Endothelial cell of umbilical vein (primary cell): ENCODE measurements around the gene ANKRD44. TPM values are rescaled to one million over a fixed set of nuclear protein-coding genes. Genes with fewer than 3 reads are reported as not detected.

Experiments
- BruUV-seq: library from RNA; stranded (reverse); fragments of 400-500 nt; replicated peaks from 2 replicates; lab custom pipeline; 2021; lab: Mats Ljungman, UMichigan
- CTCF ChIA-PET: fragments of 300-600, 350-600 bp; sonication (Branson Sonifier 250); formaldehyde crosslinking; loops from one replicate; lab custom pipeline; 2021; ENCODE audit warnings: antibody characterized with exemption, inconsistent platforms; lab: Charles Lee
- POLR2A ChIA-PET: fragments of 300-600, 350-600 bp; sonication (Branson Sonifier 250); formaldehyde crosslinking; loops from one replicate; lab custom pipeline; 2021; ENCODE audit warnings: antibody characterized with exemption, inconsistent platforms; lab: Charles Lee
- DNase-seq: peaks from one replicate; pipeline ENCODE4 v3.0.0-alpha.2; 2011; ENCODE audit warnings: low read depth, low spot score
- FAIRE-seq: peaks from 2 replicates; lab custom pipeline; 2011; peaks lifted over from hg19 to GRCh38; lab: Jason Lieb, UNC
- H2AFZ ChIP-seq: 2 replicates; pipeline ENCODE4 v1.6.0; 2012; ENCODE audit warnings: low read depth, low read length, control low read depth, inconsistent platforms
- H3K27ac ChIP-seq: 2 replicates; pipeline ENCODE4 v1.5.1; 2011; ENCODE audit warnings: low read depth, mild to moderate bottlenecking, control low read depth, low read length, moderate library complexity; ENCODE audit not compliant: insufficient read depth
- H3K27me3 ChIP-seq, 2 experiments: 2 replicates each; pipeline versions ENCODE4 v1.6.0 to v1.6.1; 2011; ENCODE audit warnings: low read length in 2 of 2, mixed read lengths in 1 of 2; ENCODE audit not compliant: control insufficient read depth in 2 of 2, insufficient read depth in 2 of 2
- H3K36me3 ChIP-seq, 2 experiments: 2 replicates in 1 of 2; 3 replicates in 1 of 2; pipeline ENCODE4 v1.5.1; 2011; ENCODE audit warnings: low read length in 2 of 2, mild to moderate bottlenecking in 1 of 2, moderate library complexity in 1 of 2; ENCODE audit not compliant: control insufficient read depth in 2 of 2, insufficient read depth in 2 of 2; ENCODE audit errors: extremely low read depth in 1 of 2
- H3K4me1 ChIP-seq: 3 replicates; pipeline ENCODE4 v1.5.1; 2011; ENCODE audit warnings: mild to moderate bottlenecking, low read length; ENCODE audit not compliant: control insufficient read depth, insufficient read depth; ENCODE audit errors: extremely low read depth
- H3K4me2 ChIP-seq: 2 replicates; pipeline ENCODE4 v1.6.1; 2011; ENCODE audit warnings: low read length, control low read depth, mixed read lengths; ENCODE audit not compliant: insufficient read depth
- H3K4me3 ChIP-seq, 3 experiments: fragments of 200-600 bp in 1 of 3; sonication (generic), shearing (Covaris generic) in 1 of 3; replicated peaks in 1 of 3; 2 replicates each; pipeline ENCODE4 v1.5.1; 2011 to 2016; ENCODE audit warnings: control low read depth in 3 of 3, low read length in 3 of 3, mild to moderate bottlenecking in 2 of 3, inconsistent platforms in 1 of 3, low read depth in 1 of 3, moderate library complexity in 1 of 3; ENCODE audit not compliant: insufficient read depth in 1 of 3
- H3K79me2 ChIP-seq: 2 replicates; pipeline ENCODE4 v1.6.0; 2012; ENCODE audit warnings: low read length, inconsistent platforms; ENCODE audit not compliant: control insufficient read depth, insufficient read depth
- H3K9ac ChIP-seq: replicated peaks from 2 replicates; pipeline ENCODE3; 2011; ENCODE audit warnings: low read length, control low read depth; ENCODE audit not compliant: insufficient read depth; ENCODE audit errors: extremely low read depth
- H3K9me1 ChIP-seq: replicated peaks from 3 replicates; pipeline ENCODE4 v1.6.0; 2011; ENCODE audit warnings: mild to moderate bottlenecking, low read length; ENCODE audit not compliant: control insufficient read depth, insufficient read depth; ENCODE audit errors: extremely low read depth
- H3K9me3 ChIP-seq: replicated peaks from 2 replicates; pipeline ENCODE4 v1.5.1; 2012; ENCODE audit warnings: low read length, inconsistent platforms; ENCODE audit not compliant: control insufficient read depth, insufficient read depth
- H4K20me1 ChIP-seq: replicated peaks from 2 replicates; pipeline ENCODE3; 2011; ENCODE audit warnings: mild to moderate bottlenecking, low read length; ENCODE audit not compliant: control insufficient read depth, insufficient read depth; ENCODE audit errors: extremely low read depth
- CTCF ChIP-seq, 2 donors: IDR thresholded peaks; 1 replicate in 1 of 2; 2 replicates in 1 of 2; pipeline ENCODE4 v1.5.1; 2011; ENCODE audit warnings: low read length in 2 of 2, mild to moderate bottlenecking in 2 of 2, moderate library complexity in 2 of 2, control low read depth in 1 of 2, inconsistent platforms in 1 of 2, low read depth in 1 of 2; ENCODE audit not compliant: insufficient read depth in 1 of 2; ENCODE audit errors: extremely low read depth in 1 of 2
- EZH2 ChIP-seq: IDR thresholded peaks from 2 replicates; pipeline ENCODE4 v1.6.1; 2012; ENCODE audit warnings: borderline replicate concordance, low read depth, mild to moderate bottlenecking, moderate library complexity, low read length, inconsistent platforms; ENCODE audit not compliant: severe bottlenecking
- FOS ChIP-seq: IDR thresholded peaks from 2 replicates; pipeline ENCODE4 v1.6.1; 2011; ENCODE audit warnings: mild to moderate bottlenecking, low read length, moderate library complexity, borderline replicate concordance; ENCODE audit not compliant: insufficient read depth
- GATA2 ChIP-seq: IDR thresholded peaks from 2 replicates; pipeline ENCODE4 v1.7.0; 2011; ENCODE audit warnings: low read depth, mild to moderate bottlenecking, moderate library complexity, mixed read lengths, low read length; ENCODE audit not compliant: insufficient read length, insufficient read depth
- JUN ChIP-seq: IDR thresholded peaks from 2 replicates; pipeline ENCODE4 v1.6.1; 2011; ENCODE audit warnings: borderline replicate concordance, low read depth; ENCODE audit not compliant: insufficient read length, insufficient read depth
- MAX ChIP-seq: IDR thresholded peaks from 2 replicates; pipeline ENCODE4 v1.6.1; 2011; ENCODE audit not compliant: insufficient read depth, insufficient read length
- MYC ChIP-seq: IDR thresholded peaks from one replicate; pipeline ENCODE4 v1.6.1; 2011; ENCODE audit warnings: mild to moderate bottlenecking, low read depth, low read length
- POLR2A ChIP-seq: IDR thresholded peaks from 2 replicates; pipeline ENCODE4 v1.6.1; 2012; ENCODE audit warnings: low read depth, mild to moderate bottlenecking, control low read depth, low read length
- POLR2AphosphoS5 ChIP-seq: IDR thresholded peaks from 2 replicates; pipeline ENCODE4 v1.6.1; 2012; ENCODE audit warnings: low read depth, mild to moderate bottlenecking, control low read depth, low read length, moderate library complexity; ENCODE audit not compliant: insufficient read depth
- dilution Hi-C: fragments of 300-500 bp; cut with MboI; formaldehyde crosslinking; loops from one replicate; pipeline ENCODE4 v1.15.0; 2019; ENCODE audit warnings: low sequenced_read_pairs; ENCODE audit not compliant: extremely low pct_ligation_motif_present
- intact Hi-C: fragments of 100-400 bp; cut with micrococcal nuclease; formaldehyde crosslinking; loops from one replicate; pipeline ENCODE4 v1.10.0; 2022
- polyA plus RNA-seq, 4 experiments: library from polyadenylated mRNA; depleted of rRNA in 3 of 4; stranded (reverse) in 3 of 4; unstranded in 1 of 4; fragments of >200 nt; gene quantifications; 2 replicates each; pipeline versions ENCODE4 v1.2.1 to v1.2.3, GENCODE V29; 2011 to 2012; ENCODE audit warnings: missing spikeins in 1 of 4
- total RNA-seq: library from RNA; stranded (reverse); gene quantifications from 2 replicates; pipeline ENCODE4 v1.2.3, GENCODE V29; 2021

The ANKRD44 gene
- total and polyA plus RNA-seq, 2 donors (not counting 3 experiments of a cell fraction or from before 2014, with no cell fraction given), result 3.4 to 6.1 TPM

- H3K9me3 ChIP-seq, result no peaks in the 10 kb centered on the region
- no TSS peak for BruUV-seq
Measured at GRCh38 chr2:196955036-196955435, 355.5 kb downstream of the ANKRD44 start.

GRCh38 chr2:196954001-196954400, 356.6 kb downstream of the ANKRD44 start:
- POLR2A ChIA-PET, result interaction anchor here (0.6 kb wide), 1 partner anchor 39 kb away, joined by 5 read pairs; no protein-coding TSS in a partner anchor

More at GRCh38 chr2:196955036-196955435, 355.5 kb downstream of the ANKRD44 start:
- TF ChIP-seq POLR2AphosphoS5, result no peak
- TF ChIP-seq GATA2, result no peak
- no peak for TF ChIP-seq JUN
- TF ChIP-seq MYC, result no peak
- H3K4me3 ChIP-seq, result no peak overlapping the region
- H3K27ac ChIP-seq, result no peak overlapping the region
- no peaks in the 10 kb centered on the region for H3K79me2 ChIP-seq
- intact Hi-C loops, result no loop called here
- ChIA-PET POLR2A (no interaction called here), CTCF (no interaction called here)
- H3K27me3 ChIP-seq, result no peaks in the 10 kb centered on the region
- FAIRE-seq, result no peak
- H3K9ac ChIP-seq, result no peak overlapping the region
- H4K20me1 ChIP-seq, result no peaks in the 10 kb centered on the region
- no peak overlapping the region for H2AFZ ChIP-seq
- dilution Hi-C loops, result no loop called here
- DNase-seq, result no peak
- H3K9me1 ChIP-seq, result no peaks in the 10 kb centered on the region
- H3K4me1 ChIP-seq, result no peaks in the 10 kb centered on the region
- no peak overlapping the region for H3K4me2 ChIP-seq
- H3K36me3 ChIP-seq, result no peaks in the 10 kb centered on the region

More at GRCh38 chr2:196954001-196954400, 356.6 kb downstream of the ANKRD44 start:
- H3K9me1 ChIP-seq, result no peaks in the 10 kb centered on the region
- no peak overlapping the region for H3K27ac ChIP-seq
- no peaks in the 10 kb centered on the region for H4K20me1 ChIP-seq
- no peaks in the 10 kb centered on the region for H3K79me2 ChIP-seq
- H3K9me3 ChIP-seq, result no peaks in the 10 kb centered on the region
- DNase-seq, result no peak
- H3K27me3 ChIP-seq, result no peaks in the 10 kb centered on the region
- BruUV-seq, result no TSS peak
- H3K4me1 ChIP-seq, result no peaks in the 10 kb centered on the region
- H3K4me3 ChIP-seq, result no peak overlapping the region
- intact Hi-C loops, result no loop called here
- H3K4me2 ChIP-seq, result no peak overlapping the region
- no peak overlapping the region for H2AFZ ChIP-seq
- FAIRE-seq, result no peak
- dilution Hi-C loops, result no loop called here
- CTCF ChIA-PET, result interaction anchor here (1.9 kb wide), 1 partner anchor 58 kb away, joined by 5 read pairs; no protein-coding TSS in a partner anchor
- TF ChIP-seq POLR2A (no peak), GATA2 (no peak), MAX (no peak), POLR2AphosphoS5 (no peak), FOS (no peak), EZH2 (no peak), JUN (no peak), CTCF (IDR thresholded peaks at IDR 0.05; ENCODE audit: extremely low read depth in 1 of 2, insufficient read depth in 1 of 2, low read depth in 1 of 2, low read length in 2 of 2) (no peak), MYC (no peak)
- H3K9ac ChIP-seq, result no peak overlapping the region
- H3K36me3 ChIP-seq, result no peaks in the 10 kb centered on the region
